ENCODE measurements around the gene FMNL1. TPM values are rescaled to one million over a fixed set of nuclear protein-coding genes. Genes with fewer than 3 reads are reported as not detected.

Gene FMNL1
- polyA plus RNA-seq, 2 of the 4 experiments (the other 2 are of a cell fraction): 8.6 to 43.9 TPM

GRCh38 chr17:45290269-45290765 is 68.6 kb downstream of the FMNL1 start:
- no peak overlapping the region for H3K4me3 ChIP-seq
- H3K4me2 ChIP-seq: no peak overlapping the region
- H3K9me3 ChIP-seq: no peaks in the 10 kb centered on the region
- CTCF ChIA-PET: interaction anchor here (0.8 to 34.8 kb wide), 9 partner anchors 19 to 155 kb away, joined by 3 to 1120 read pairs (median 6); partner anchors contain the start of genes ACBD4 and MAP3K14
- H3K27ac ChIP-seq: peak overlapping the region; percentile 90 to 92
- DNase-seq (ENCODE audit: low read depth in 1 of 2, low spot score in 1 of 2): no peak
- 95% methylated on average over 11 of the region's 11 CpGs for WGBS (ENCODE audit: missing lambda C conversion rate)
- peaks cover 64% of the 10 kb centered on the region for H3K4me1 ChIP-seq
- ATAC-seq: no peak
- no peak for FAIRE-seq
- POLR2A ChIA-PET: interaction anchor here (2.1 kb wide), 1 partner anchor 27 kb away, joined by 4 read pairs; the partner anchor contains the start of gene MAP3K14
- TF ChIP-seq HEYL (CRISPR knock-in tag; IDR thresholded peaks at IDR 0.05) (no peak), JUN (IDR thresholded peaks at IDR 0.05) (0 out of 5 replicates have a peak, but pooled peaks of 1 of the 2 experiments have one; percentile 19), CEBPB (IDR thresholded peaks at IDR 0.05) (no peak)

GRCh38 chr17:45291171-45291805 is 69.6 kb downstream of the FMNL1 start:
- Histone ChIP-seq H3K4me3 (no peak overlapping the region), H3K4me1 (peaks cover 74% of the 10 kb centered on the region), H3K27ac (peak overlapping the region; percentile 90 to 92), H3K4me2 (peak overlapping the region; percentile 77), H3K9me3 (no peaks in the 10 kb centered on the region)
- no peak for ATAC-seq
- ChIA-PET POLR2A (interaction anchor here (3.7 kb wide), 1 partner anchor 80 kb away, joined by 26 read pairs; no protein-coding TSS in a partner anchor), CTCF (interaction anchor here (0.8 to 34.8 kb wide), 13 partner anchors 7 to 142 kb away, joined by 3 to 1120 read pairs (median 9); partner anchors contain the start of genes HEXIM1 and MAP3K14)
- no peak for TF ChIP-seq ZSCAN20 (CRISPR knock-in tag; IDR thresholded peaks at IDR 0.05)
- TF ChIP-seq REST (IDR thresholded peaks at IDR 0.05): no peak
- no peak for TF ChIP-seq JUNB (IDR thresholded peaks at IDR 0.05)
- no peak for TF ChIP-seq CBX8 (IDR thresholded peaks at IDR 0.05)
- no peak for TF ChIP-seq KDM5A (IDR thresholded peaks at IDR 0.05)
- no peak for TF ChIP-seq BCL3 (IDR thresholded peaks at IDR 0.05)
- TF ChIP-seq USF2 (IDR thresholded peaks at IDR 0.05): no peak
- no peak for TF ChIP-seq HES2 (IDR thresholded peaks at IDR 0.05)
- no peak for TF ChIP-seq RCOR1 (IDR thresholded peaks at IDR 0.05; ENCODE audit: low read depth, low read length)
- no peak for TF ChIP-seq CHD2 (IDR thresholded peaks at IDR 0.05; ENCODE audit: low read length, partially characterized antibody)
- no peak for TF ChIP-seq RARB (CRISPR knock-in tag; IDR thresholded peaks at IDR 0.05)
- WGBS (ENCODE audit: missing lambda C conversion rate): 86% methylated on average over 5 of the region's 5 CpGs
- peak; percentile 51 for FAIRE-seq
- DNase-seq (ENCODE audit: low read depth in 1 of 2, low spot score in 1 of 2): no peak
